Inferior parietal cortex (tissue), 1 donor: ENCODE results near the gene ABI1.
A peak's percentile ranks its signal among the peaks of the same experiment; 100 is the strongest.
"Not testable (repeated sequence)": the region's sequence is repeated elsewhere in the genome, so short reads cannot be mapped to it uniquely, and the experiment has no call there.

Experiments used
- DNase-seq: peaks from one replicate; pipeline ENCODE4 v3.0.0-alpha.2; 2016; ENCODE audit errors: extremely low spot score

The ABI1 gene

DNA sequence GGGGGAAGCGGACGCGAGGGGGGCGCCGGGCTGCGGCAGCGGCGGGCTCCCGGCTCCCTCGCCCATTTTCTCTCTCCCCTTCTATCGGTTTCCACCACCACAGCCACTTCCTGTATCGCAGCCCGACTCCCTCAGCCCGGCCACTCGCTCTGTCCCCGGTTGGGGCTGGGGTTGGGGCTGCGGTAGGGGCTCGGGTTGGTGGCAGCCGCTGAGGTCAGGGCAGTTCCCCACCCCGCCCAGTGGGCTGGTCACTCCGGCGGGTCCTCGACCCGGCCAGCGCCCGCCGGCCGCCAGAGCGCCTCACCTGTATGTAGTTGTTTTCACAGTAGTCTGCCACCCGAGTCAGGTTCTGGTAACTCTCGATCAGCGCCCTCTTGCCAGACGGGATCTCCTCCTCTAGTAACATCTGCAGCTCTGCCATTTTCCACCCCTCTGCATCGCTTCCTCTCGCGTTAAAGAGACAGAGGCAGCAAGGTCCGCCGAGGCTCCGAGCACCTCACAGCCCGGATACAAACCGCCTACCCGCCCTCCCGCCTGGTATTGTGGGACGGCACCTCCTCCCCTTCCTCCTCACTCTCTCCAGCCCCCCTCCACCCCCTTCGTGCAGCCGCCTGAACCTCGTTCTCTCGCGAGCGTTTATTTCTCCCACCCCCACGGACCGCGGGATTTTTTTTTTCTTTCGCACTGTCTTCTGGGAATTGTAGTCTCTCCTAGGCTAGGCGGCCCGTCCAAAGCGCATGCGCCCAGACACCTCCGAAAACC is at the start of gene ABI1:
ABI1 (minus strand) TSS at position 516 of the 762 bp plus-strand sequence; CDS start at position 421, 95 bp downstream.
- DNase-seq, result peak; percentile 99

DNA sequence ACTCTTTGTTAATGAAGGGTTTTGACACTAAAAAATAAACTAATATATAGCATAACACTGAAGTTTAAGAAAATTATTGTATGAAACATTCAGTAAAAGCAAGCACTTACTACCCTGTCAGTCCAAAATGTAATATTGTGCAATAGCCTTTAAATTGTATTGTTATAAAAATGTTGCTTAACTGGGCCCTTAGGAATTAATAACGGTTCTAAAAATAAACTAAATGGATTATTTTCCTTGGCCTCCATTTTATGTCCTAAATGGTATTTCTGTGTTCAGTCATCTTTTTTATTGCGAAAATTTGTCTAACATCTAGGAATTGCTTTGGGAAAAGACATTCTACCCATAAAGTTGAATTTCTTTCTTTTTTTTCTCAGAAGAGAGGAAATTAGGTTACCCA is 49.0 kb upstream of the ABI1 start:
- no peak for DNase-seq

DNA sequence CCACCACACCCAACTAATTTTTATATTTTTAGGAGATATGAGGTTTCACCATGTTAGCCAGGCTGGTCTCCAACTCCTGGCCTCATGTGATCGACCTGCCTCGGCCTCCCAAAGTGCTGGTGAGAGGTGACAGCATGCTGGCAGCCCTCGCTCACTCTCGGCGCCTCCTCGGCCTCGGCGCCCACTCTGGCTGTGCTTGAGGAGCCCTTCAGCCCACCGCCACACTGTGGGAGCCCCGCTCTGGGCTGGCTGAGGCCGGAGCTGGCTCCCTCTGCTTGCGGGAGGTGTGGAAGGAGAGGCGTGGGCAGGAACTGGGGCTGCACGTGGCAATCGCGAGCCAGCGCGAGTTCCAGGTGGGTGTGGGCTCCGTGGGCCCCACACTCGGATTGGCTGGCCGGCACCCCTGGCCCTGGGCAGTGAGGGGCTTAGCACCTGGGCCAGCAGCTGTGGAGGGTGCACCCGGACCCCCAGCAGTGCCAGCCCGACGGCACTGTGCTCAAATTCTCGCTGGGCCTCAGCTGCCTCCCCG is 44.6 kb upstream of the ABI1 start:
- DNase-seq, result not testable (repeated sequence)

DNA sequence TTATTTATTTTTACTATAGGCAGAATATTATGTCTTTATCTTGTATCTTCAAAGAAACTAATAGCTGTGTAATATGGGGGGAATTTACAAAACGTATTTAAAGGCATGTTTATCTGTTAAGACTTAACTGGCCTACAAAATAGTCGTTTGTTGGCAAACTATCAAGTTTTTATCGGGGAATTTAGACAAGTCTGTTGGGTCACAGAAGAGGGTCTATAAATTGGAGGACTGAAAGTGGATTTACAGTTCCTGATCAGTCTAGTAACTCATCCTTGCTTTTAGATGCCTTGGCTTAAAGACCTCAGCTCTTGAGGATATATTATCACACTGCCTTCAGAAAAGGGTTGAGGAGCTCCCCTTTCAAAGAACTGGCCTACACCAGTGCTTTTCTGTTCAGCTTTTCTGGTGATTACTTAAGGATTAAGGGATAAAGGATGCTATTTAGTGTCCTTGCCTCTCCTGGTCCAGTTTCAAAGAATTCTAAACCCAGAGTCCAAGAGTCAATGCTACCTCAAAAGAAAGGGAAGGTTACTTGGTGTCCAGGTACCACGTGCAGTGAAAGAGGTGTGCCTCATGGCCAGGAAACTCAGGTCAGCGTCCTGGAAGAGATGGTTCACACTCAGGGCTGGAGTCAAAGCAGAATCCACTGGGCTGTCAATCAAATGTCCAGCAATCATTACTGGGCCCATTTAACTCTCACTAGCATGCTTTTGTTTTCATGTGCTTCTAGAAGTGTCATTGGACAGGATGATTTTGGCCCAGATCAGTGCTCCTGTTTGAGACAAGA is 42.9 kb upstream of the ABI1 start:
- no peak for DNase-seq

DNA sequence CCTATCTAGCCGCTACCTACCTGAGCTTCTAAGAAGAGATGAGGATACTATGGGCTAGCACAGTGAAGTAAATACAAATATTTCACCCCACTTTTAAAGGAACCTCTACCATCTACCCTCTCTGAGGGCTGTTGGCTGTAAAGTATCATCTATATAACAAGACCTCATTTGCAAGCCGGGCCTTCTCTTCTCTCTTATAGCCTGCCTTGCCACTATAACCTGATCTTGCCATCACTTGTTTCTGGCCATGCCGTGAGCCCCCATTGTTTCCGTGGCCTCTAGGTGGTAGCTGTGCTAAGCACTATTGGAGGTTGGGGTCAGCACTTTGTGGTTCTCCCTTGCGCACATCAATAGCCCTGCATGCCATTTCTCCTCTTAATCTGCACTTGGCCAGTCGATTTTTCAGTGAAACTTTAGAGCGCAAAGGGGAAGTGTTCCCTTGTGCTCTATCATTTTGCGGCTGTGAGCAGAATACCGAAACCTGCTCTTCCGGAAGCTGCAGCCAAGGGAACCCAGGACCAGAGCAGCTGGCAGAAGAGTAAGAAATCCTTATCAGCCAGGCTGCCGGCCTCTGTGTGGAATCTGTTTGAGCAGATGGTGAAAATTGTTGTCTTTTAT is 31.7 kb upstream of the ABI1 start:
- DNase-seq, result not testable (repeated sequence)

DNA sequence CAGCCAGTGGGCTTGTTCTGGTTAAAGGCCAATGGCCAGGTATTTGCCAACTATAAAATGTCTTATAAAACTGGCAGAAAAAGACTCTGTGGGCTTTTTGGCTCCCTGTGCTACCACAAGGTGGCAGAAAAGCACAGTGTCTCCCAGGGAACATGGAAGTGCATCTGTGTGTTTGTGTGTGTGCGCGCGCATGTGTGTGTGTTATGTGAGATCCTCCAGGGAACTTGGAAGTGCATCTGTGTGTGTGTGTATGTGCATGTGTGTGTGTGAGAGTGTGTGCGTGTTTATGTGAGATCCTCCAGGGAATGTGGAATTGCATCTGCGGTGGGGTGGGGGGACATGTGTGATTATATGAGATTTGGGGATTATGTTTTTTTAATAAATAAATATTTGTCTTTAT is 30.2 kb upstream of the ABI1 start:
- DNase-seq, result peak; percentile 58

DNA sequence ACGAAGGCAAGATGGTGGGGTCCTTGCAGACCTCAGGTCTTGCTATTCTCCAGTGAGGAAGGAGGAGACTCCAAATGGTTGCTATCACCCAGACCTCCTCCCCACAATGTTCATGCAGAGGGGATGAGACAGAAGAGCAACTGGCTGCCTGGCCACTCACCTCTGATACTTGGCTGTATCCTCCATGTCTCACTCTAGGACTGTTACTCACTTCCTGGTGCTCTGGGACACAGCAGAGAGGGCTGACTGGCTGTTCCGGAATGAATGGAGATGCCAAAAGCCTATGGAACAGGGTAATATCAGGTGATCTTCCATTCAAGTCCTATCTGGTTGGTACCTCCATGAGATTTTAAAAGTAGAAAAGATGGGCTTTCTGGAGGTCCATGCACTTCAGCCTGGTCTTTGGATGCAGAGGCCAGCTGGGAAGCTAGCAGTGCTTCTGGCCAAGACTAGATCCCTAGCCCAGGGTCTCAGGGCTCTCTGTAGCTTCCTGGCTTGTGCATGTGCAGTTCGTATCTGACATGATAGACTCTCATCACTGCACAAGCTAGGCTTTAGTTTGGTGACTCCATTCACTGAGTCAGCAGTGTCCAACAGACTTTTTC is 27.0 kb upstream of the ABI1 start:
- DNase-seq, result no peak

DNA sequence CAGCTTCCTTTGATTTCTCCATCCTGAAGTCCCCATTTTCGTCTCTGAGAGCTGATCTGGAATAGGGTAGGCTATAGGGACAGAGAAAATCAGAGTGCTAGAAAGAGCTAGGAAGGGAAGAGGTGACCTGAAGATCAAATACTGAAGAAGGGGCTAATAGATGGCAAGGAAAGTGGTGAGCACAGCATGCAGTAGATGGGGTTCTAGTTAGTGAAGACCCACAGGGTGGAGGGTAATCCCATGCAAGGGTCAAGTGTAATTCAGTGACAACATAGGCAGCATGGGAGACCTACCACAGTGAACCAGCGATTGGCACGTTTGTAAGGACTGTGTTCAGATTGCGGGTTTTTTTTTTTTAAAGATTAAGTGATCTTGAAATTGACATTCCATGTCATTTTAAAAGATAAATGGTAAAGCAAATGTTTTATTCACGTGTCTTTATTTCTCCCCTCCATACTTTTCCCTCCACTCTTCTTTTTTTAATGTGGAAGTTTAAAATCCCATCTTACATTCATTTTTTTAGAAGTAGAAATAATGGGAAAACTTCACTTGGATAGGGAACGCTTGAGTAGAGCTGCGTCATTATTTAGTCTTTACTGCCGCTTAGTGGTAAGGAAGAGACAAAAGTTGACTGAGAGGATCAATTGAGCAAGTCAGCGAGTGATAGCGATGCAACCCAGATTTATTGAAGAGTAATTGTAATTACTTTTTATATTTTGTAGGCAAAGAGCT is 21.0 kb upstream of the ABI1 start:
- peak; percentile 85 for DNase-seq

DNA sequence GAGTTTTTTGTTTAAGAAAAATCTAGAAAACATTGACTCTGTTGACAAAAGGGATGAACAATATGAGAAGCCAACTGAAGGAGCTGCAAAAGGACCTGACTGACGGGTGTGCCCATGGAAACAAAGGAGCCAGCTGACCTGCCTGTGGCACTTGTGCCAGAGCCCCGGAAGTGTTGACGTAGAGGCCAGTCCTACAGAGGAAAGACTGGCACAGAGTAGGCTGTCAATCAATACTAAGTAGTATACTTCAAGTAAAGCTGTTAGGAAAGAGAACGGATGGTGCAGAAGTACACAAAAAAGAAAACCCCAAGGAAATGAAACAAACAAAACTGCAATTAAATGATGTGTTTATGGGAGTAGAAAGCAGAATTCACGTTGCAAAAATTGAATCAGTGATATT is 19.0 kb upstream of the ABI1 start:
- no peak for DNase-seq

DNA sequence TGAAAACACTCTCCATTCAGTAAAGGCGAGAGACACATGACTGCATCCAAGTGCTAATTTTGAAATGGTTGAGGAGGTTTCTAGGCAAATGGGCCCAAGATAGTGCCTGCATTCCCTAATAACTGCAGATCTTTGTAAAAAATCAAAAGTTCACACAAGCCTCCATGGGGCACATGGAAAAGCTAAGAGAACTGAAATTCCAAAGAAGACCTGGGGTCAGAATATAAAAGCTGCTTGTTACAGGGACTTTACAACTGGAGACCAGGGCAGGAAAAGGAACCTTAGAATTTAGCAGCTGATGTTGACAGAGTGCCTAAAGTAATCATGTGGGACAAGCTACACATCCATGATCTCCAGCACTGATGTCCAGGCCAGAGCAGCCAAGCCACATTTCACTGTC is 10.0 kb upstream of the ABI1 start:
- no peak for DNase-seq

DNA sequence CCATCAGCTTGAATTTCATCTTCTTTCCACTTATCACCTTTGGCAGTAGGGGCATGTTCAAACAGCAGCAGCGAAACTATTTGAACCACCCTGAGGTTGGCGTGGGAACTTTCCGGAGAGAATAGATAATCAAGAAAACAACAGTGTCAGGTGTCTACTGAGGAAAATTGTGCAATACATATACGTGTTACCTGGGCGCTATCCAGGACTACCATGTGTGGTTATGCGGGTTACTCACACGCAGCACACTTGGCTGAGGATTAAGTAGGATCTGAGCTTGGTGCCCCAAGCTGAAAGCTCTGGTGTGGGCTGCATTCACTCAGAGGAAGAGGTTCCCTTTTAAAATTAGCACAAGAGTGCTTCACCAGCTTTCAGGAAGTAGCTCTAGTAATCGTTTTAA is 8.8 kb upstream of the ABI1 start:
- no peak for DNase-seq

DNA sequence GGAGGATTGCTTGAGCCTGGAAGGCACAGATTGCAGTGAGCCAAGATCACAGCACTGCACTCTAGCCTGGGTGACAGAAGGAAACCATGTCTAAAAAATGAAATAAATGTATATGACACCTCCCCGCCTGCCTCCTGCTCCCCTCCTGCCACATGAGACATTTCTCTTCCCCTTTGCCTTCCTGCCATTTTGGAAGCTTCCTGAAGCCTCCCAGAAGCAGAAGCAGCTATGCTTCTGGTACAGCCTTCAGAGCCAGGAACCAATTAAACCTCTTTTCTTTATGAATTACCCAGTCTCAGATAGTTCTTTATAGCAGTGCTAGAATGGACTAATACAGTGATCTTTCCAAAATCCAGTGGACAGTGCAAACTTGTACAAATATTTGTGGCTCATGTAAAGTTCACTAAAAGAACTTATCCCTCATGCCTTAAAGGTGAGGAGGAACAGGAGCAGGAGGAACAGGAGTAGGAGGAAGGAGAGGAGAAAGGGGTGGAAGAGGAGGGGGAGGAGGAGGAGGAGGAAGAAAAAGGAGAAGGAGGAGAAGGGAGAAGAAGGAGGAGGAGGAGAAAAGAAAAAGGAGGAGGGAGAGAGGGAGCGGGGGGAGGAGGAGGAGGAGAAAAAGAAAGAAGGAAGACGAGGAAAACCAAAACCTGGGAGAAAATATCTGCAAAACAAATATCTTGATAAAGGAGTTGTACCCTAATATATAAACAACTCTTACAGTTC is 2.8 kb upstream of the ABI1 start:
- DNase-seq, result no peak

DNA sequence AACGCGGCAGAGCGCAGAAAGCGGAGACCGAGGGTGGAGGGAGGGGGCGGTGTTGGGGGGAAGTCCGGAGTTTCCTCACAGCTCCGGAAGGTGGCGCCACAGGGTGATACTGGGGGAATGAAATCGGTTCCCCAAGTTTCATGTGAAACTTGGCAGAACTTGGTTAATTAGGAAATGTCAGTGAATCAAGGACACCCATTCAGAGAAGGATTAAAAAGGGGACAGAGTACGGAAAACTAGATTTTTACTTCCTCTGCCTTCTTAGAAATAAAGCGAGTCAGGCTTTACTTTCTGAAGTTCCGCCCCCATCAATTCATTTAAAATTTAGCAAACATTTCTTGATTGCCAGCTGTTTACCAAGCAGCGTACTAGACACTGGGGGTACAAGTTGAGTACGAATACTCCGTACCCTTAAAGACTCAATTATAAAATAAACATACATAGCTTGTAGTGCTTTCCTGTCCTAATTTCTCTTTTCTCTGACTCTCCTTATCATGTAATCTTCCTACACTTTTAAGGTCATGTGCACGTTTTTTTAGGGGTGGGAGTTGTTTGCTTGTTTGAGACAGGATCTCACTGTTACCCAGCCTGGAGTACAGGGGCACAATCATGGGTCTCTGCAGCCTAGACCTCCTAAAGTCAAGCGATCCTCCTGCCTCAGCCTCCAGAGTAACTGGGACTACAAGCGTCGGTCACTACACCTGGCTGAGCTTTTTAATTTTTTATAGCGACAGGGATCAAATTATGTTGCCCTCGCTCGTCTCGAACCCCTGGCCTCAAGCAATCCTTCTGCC is 644 bp upstream of the ABI1 start:
- DNase-seq, result no peak

DNA sequence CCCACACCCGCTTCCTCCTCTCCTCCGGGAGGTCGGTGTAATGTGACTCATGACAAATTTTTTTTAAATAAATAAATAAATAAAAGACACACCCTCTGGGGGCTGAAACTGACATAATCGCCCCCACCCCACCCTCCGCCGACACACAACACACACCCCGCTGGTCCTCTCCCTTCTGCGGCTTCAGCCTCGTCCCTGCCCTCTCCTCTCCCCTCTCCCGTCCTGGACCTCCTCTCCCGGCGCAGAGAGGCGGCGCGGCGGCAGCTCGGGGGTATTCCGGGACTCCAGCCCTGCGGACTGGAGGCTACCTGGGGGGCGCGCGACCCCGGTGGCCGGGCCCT is 686 bp downstream of the ABI1 start:
- no peak for DNase-seq

DNA sequence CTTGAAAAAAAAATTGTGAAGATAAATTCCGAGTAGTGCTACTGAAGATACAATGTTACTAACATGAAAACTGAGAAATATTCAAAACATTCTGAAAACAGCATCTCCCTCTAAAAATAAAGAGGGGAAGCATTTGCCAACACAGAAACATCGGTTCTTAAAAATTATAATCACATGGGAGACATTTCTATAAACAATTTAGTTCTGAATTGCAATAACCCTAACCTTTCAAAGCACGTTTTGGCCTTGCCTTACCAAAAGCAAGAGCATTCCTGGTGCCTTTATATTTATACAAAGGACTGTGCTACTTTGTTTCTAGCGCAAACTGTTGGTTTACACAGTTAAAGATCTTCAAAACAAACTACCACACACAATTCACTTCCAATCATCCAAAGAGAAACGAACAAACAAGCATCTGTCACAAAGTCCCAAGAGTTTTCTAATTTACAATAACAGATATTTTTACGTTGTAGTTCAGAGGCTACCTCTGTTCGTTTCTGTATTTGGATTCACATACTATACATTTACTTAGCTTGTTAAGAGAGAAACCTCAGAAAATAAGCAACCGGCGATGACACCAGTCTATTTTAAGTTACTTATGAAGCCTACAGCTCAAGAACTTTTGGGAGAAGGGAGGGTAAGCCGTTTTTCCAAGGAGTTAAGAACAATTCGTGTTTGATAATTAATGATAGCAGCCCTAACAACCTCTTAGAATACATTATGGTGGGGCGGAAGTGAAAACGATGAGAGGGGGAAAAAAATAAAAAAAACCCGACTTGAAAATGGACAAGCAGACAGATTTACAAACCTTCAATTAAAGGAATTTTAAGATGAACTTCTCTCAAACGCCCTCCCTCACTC is 1.3 kb downstream of the ABI1 start:
- peak; percentile 43 for DNase-seq

DNA sequence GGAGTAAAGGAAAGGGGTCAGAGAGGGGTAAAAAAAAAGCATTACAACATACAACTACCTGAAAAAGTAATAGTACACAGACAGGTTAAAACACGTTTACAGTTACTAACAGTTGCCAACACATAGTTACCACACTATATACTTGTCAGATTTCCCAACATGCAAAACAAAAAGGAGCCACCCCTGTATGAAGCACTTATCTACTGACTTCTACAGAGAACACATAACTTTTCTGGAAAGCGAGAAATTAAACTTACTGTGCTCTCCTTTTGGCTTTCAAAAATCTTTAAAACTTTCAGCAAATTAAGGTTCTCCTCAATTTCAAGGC is 2.1 kb downstream of the ABI1 start:
- no peak for DNase-seq

DNA sequence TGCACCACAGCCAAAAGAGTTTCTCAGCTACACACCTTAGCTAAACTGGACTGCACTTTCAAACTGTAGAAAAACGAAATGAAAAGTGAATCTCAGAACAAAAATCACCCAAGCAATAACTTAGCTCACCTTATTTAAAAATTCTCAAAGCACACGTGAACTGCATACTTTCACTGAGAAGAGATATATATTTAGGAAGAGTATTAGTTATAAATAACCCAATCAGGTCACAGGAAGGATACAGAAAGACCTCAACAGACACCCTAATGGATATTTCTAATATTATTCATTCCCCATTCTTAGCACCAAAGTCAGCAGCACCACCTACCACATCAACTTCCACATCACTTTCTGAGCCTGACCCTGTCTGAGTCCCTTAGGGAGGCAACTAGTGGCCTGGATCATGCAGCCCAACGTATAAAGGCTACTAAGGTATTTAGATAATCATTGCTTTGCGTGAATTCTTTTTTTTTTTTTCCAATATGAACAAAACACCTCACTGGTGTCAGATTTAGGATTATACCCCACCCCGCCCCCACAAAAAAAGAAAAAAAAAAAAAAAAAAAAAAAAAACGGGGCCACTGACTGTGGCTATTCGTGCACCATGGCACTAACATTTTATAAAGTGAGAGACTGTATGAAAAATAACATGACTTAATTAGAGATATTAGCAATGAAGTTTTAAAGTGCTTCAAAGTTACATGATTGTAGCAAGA is 2.6 kb downstream of the ABI1 start:
- DNase-seq, result no peak

DNA sequence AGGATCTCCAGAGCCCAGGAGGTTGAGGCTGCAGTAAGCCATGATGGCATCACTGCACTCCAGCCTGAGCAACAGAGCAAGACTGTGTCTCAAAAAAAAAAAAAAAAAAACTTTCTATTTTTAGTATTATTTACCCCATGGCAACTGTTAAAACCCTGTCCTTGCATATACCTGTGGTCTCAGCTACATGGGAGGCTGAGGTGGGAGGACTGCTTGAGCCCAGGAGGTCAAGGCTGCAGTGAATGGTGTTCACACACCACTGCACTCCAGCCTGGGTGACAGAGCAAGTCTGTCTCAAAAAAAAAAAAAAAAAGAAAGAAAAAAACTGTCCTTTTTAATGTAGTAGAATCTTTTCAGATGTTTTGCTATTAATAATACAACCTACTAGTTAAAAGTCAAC is 3.2 kb downstream of the ABI1 start:
- not testable (repeated sequence) for DNase-seq

DNA sequence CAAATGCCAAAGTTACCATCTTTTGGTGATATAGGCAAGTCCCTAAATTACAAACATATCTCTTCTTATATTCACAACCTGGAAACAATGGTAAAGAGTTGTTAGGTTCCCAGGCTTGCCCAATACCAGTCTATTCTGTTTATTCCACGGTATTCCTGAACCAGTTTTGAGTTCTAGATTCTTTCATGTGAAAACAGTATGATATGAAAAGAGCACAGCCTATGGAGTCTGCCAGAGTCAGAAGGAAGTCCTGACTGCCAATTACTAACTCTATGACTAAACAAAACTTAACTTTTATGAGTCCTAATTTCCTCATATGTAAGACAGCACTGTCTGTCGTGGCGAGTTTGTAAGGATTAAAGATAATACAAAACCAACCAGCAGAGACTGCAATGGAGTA is 5.6 kb downstream of the ABI1 start:
- no peak for DNase-seq
